Neuronal stem cell (in vitro differentiated cells): ENCODE data around the gene RASAL2.

Experiments used
- DNase-seq: peaks from one replicate; pipeline ENCODE4 v3.0.0-alpha.2; 2013; ENCODE audit warnings: low spot score
- H2AFZ ChIP-seq: one replicate; pipeline ENCODE4 v1.6.1; 2013; ENCODE audit warnings: mild to moderate bottlenecking, low read length, inconsistent platforms
- H2AK5ac ChIP-seq: 2 replicates; pipeline ENCODE4 v1.6.1; 2013; ENCODE audit warnings: low read depth, mild to moderate bottlenecking, inconsistent platforms, low read length, moderate library complexity, mixed read lengths
- H2BK120ac ChIP-seq: 2 replicates; pipeline ENCODE4 v1.6.1; 2013; ENCODE audit warnings: low read depth, mild to moderate bottlenecking, inconsistent platforms, low read length, moderate library complexity, mixed read lengths
- H2BK12ac ChIP-seq: one replicate; pipeline ENCODE4 v1.6.1; 2013; ENCODE audit warnings: low read length, inconsistent platforms
- H2BK15ac ChIP-seq: 2 replicates; pipeline ENCODE4 v1.6.1; 2013; ENCODE audit warnings: mild to moderate bottlenecking, low read length, inconsistent platforms, mixed read lengths
- H2BK5ac ChIP-seq: one replicate; pipeline ENCODE4 v1.6.1; 2013; ENCODE audit warnings: inconsistent platforms, mild to moderate bottlenecking, low read length, moderate library complexity
- H3K14ac ChIP-seq: one replicate; pipeline ENCODE4 v1.6.1; 2013; ENCODE audit warnings: low read length, inconsistent platforms
- H3K18ac ChIP-seq: 2 replicates; pipeline ENCODE4 v1.6.1; 2013; ENCODE audit warnings: low read length, inconsistent platforms
- H3K23ac ChIP-seq: 2 replicates; pipeline ENCODE4 v1.6.1; 2013; ENCODE audit warnings: low read depth, mild to moderate bottlenecking, mixed read lengths, low read length, inconsistent platforms; ENCODE audit not compliant: poor library complexity
- H3K27ac ChIP-seq: replicated peaks from 3 replicates; pipeline ENCODE4 v1.5.1; 2013; ENCODE audit warnings: low read length, inconsistent platforms
- H3K27me3 ChIP-seq, 3 experiments: 2 replicates each; pipeline ENCODE4 v1.6.1; 2013; ENCODE audit warnings: low read length in 3 of 3, mild to moderate bottlenecking in 2 of 3, inconsistent platforms in 1 of 3, low read depth in 1 of 3, mixed read lengths in 1 of 3, moderate library complexity in 1 of 3; ENCODE audit not compliant: control insufficient read depth in 3 of 3, insufficient read depth in 3 of 3
- H3K36me3 ChIP-seq, 2 donors: replicated peaks in 1 of 2; 2 replicates each; pipeline ENCODE4 v1.6.1; 2013; ENCODE audit warnings: low read length in 2 of 2; ENCODE audit not compliant: control insufficient read depth in 2 of 2, insufficient read depth in 2 of 2
- H3K4ac ChIP-seq: 2 replicates; pipeline ENCODE4 v1.6.1; 2013; ENCODE audit warnings: inconsistent platforms, mild to moderate bottlenecking, low read length, moderate library complexity
- H3K4me1 ChIP-seq, 2 donors: 1 replicate in 1 of 2; 2 replicates in 1 of 2; pipeline ENCODE4 v1.6.1; 2013; ENCODE audit warnings: low read length in 2 of 2, low read depth in 1 of 2; ENCODE audit not compliant: control insufficient read depth in 2 of 2, insufficient read depth in 1 of 2
- H3K4me2 ChIP-seq: one replicate; pipeline ENCODE4 v1.6.1; 2013; ENCODE audit warnings: mild to moderate bottlenecking, low read length, inconsistent platforms; ENCODE audit not compliant: insufficient read depth, poor library complexity, severe bottlenecking
- H3K4me3 ChIP-seq, 2 donors: 2 replicates each; pipeline ENCODE4 v1.5.1; 2013; ENCODE audit warnings: low read length in 2 of 2, mild to moderate bottlenecking in 2 of 2, inconsistent platforms in 1 of 2, moderate library complexity in 1 of 2
- H3K79me1 ChIP-seq: one replicate; pipeline ENCODE4 v1.6.1; 2013; ENCODE audit warnings: low read depth, mild to moderate bottlenecking, inconsistent platforms, low read length, moderate library complexity
- H3K9ac ChIP-seq: one replicate; pipeline ENCODE4 v1.6.1; 2013; ENCODE audit warnings: mild to moderate bottlenecking, low read depth, low read length, inconsistent platforms; ENCODE audit not compliant: poor library complexity
- H3K9me3 ChIP-seq, 2 donors: replicated peaks in 1 of 2; 2 replicates each; pipeline versions ENCODE3 to v1.6.1; 2013; ENCODE audit warnings: low read length in 2 of 2, mild to moderate bottlenecking in 2 of 2, inconsistent platforms in 1 of 2, low read depth in 1 of 2, mixed read lengths in 1 of 2, moderate library complexity in 1 of 2; ENCODE audit not compliant: control insufficient read depth in 2 of 2, insufficient read depth in 1 of 2
- H4K8ac ChIP-seq: one replicate; pipeline ENCODE4 v1.6.1; 2013; ENCODE audit warnings: low read depth, mild to moderate bottlenecking, inconsistent platforms, low read length, moderate library complexity
- H4K91ac ChIP-seq: one replicate; pipeline ENCODE4 v1.6.1; 2013; ENCODE audit warnings: low read length, low read depth, mild to moderate bottlenecking, inconsistent platforms; ENCODE audit not compliant: poor library complexity
- WGBS, 2 donors: extraction: QIAGEN DNeasy Blood & Tissue Kit; methylation state at CpG; one replicate each; pipeline ENCODE4 v1.1.7; 2013; ENCODE audit warnings: missing lambda C conversion rate in 2 of 2, mixed read lengths in 1 of 2; ENCODE audit not compliant: insufficient read length in 2 of 2, insufficient replicate concordance in 1 of 2; ENCODE audit errors: extremely low coverage in 2 of 2; 5-methylcytosine and 5-hydroxymethylcytosine counted together

The RASAL2 gene

GRCh38 chr1:178510155-178510554, 416.3 kb downstream of the RASAL2 start:
- Histone ChIP-seq H2AFZ (no peak overlapping the region), H4K91ac (no peak overlapping the region), H3K4me2 (no peak overlapping the region), H4K8ac (no peak overlapping the region), H2BK120ac (no peak overlapping the region), H3K36me3 (no peaks in the 10 kb centered on the region), H3K18ac (no peak overlapping the region), H3K9ac (no peak overlapping the region), H3K27me3 (peaks cover 0 to 9% (median 0%) of the 10 kb centered on the region in 3 experiments), H2AK5ac (no peak overlapping the region), H3K4me1 (peaks cover 0 to 3% of the 10 kb centered on the region in 2 donors), H3K79me1 (no peaks in the 10 kb centered on the region), H3K23ac (no peak overlapping the region), H2BK12ac (no peak overlapping the region), H3K14ac (no peak overlapping the region), H2BK5ac (no peak overlapping the region), H3K27ac (no peak overlapping the region), H3K9me3 (no peaks in the 10 kb centered on the region), H2BK15ac (no peak overlapping the region), H3K4ac (no peak overlapping the region), H3K4me3 (no peak overlapping the region)
- WGBS, 2 donors = no CpG with 5 or more reads among the region's 4 CpGs
- DNase-seq = no peak

- no CpG with 5 or more reads among the region's 19 CpGs for WGBS, 2 donors
- no peak within 1 kb of the TSS for H4K91ac ChIP-seq
- H2BK12ac ChIP-seq = no peak within 1 kb of the TSS
- peaks cover 0 to 12% (median 0%) of the 10 kb centered on the region in 3 experiments for H3K27me3 ChIP-seq
- no peak for DNase-seq
- peaks cover 0 to 3% of the 10 kb centered on the region in 2 donors for H3K4me1 ChIP-seq
- H3K36me3 ChIP-seq = no peaks in the 10 kb centered on the region
- no peak within 1 kb of the TSS for H3K27ac ChIP-seq
- no peak within 1 kb of the TSS for H3K4ac ChIP-seq
- peak within 1 kb of the TSS; percentile 11 for H3K14ac ChIP-seq
- H3K4me2 ChIP-seq = no peak within 1 kb of the TSS
- H2BK5ac ChIP-seq = no peak within 1 kb of the TSS
- H2AK5ac ChIP-seq = peak within 1 kb of the TSS; percentile 26
- H2BK120ac ChIP-seq = no peak within 1 kb of the TSS
- H3K79me1 ChIP-seq = no peaks in the 10 kb centered on the region
- H4K8ac ChIP-seq = no peak within 1 kb of the TSS
- peak within 1 kb of the TSS; percentile 16 for H3K18ac ChIP-seq
- H3K4me3 ChIP-seq = no peak within 1 kb of the TSS
- peak within 1 kb of the TSS; percentile 50 for H2AFZ ChIP-seq
- H3K23ac ChIP-seq = peak within 1 kb of the TSS; percentile 40
- no peak within 1 kb of the TSS for H2BK15ac ChIP-seq
- H3K9ac ChIP-seq = no peak within 1 kb of the TSS
- H3K9me3 ChIP-seq = no peaks in the 10 kb centered on the region
Measured at GRCh38 chr1:178512566-178513277, 418.8 kb downstream of the RASAL2 start, which contains the start of gene TEX35. Gene TEX35, plus strand, starts transcription at chr1:178513109. Its CDS starts 80 bp downstream, at chr1:178513189.

- Histone ChIP-seq H3K36me3 (no peaks in the 10 kb centered on the region), H3K79me1 (no peaks in the 10 kb centered on the region), H3K27ac (no peak overlapping the region), H2BK12ac (no peak overlapping the region), H3K9me3 (no peaks in the 10 kb centered on the region), H2BK120ac (no peak overlapping the region), H3K27me3 (peaks cover 0 to 12% (median 0%) of the 10 kb centered on the region in 3 experiments), H3K9ac (no peak overlapping the region), H3K23ac (peak overlapping the region; percentile 40), H3K14ac (peak overlapping the region; percentile 11), H2BK5ac (no peak overlapping the region), H2BK15ac (no peak overlapping the region), H3K4me3 (no peak overlapping the region), H2AK5ac (no peak overlapping the region), H3K18ac (peak overlapping the region; percentile 16), H2AFZ (peak overlapping the region; percentile 50), H3K4me2 (no peak overlapping the region), H4K8ac (no peak overlapping the region), H3K4me1 (peaks cover 0 to 3% of the 10 kb centered on the region in 2 donors), H3K4ac (no peak overlapping the region), H4K91ac (no peak overlapping the region)
- no peak for DNase-seq
- no CpG with 5 or more reads among the region's 14 CpGs for WGBS, 2 donors
Measured at GRCh38 chr1:178513278-178513983, 419.5 kb downstream of the RASAL2 start.

DNA sequence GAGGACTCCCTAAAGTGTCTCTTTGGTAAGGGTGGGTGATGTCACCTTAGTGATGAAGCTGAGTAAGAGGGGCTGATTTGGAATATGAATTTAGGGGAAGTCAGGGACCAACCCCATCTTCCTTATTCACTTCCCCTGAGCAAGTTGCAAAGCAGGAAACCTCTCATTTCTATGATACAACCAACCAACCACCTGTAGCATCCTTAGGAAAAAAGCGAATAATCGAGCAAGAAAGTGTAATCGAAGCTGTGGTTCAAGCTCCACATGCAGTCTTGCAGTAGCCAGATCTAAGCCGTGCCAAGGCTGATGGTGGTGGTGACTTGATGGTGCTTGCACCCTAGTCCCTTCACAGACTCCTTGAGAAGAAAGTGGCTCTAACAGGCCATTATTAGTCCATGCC, 422.2 kb downstream of the RASAL2 start:
- Histone ChIP-seq H2BK120ac (no peak overlapping the region), H3K4me1 (peaks cover 0 to 5% of the 10 kb centered on the region in 2 donors), H3K27me3 (peaks cover 0 to 14% (median 0%) of the 10 kb centered on the region in 3 experiments), H3K14ac (no peak overlapping the region), H3K27ac (no peak overlapping the region), H3K79me1 (no peaks in the 10 kb centered on the region), H2BK5ac (no peak overlapping the region), H3K9ac (no peak overlapping the region), H3K9me3 (no peaks in the 10 kb centered on the region), H4K8ac (no peak overlapping the region), H2AK5ac (no peak overlapping the region), H4K91ac (no peak overlapping the region), H2AFZ (no peak overlapping the region), H3K36me3 (no peaks in the 10 kb centered on the region), H3K4me3 (no peak overlapping the region), H3K23ac (no peak overlapping the region), H2BK15ac (no peak overlapping the region), H3K4me2 (no peak overlapping the region), H3K18ac (no peak overlapping the region), H2BK12ac (no peak overlapping the region), H3K4ac (no peak overlapping the region)
- whole genome bisulfite sequencing, 2 donors = no CpG with 5 or more reads among the region's 4 CpGs
- no peak for DNase-seq
